Dedifferentiated amniotic fluid mesenchymal stem cell (primary cell): ENCODE measurements around the gene CNRIP1.
"Not testable (repeated sequence)": the region's sequence is repeated elsewhere in the genome, so short reads cannot be mapped to it uniquely, and the experiment has no call there.

Experiments
- DNase-seq: peaks from one replicate; pipeline ENCODE4 v3.0.0-alpha.2; 2016; ENCODE audit errors: extremely low spot score

CNRIP1 gene

DNA sequence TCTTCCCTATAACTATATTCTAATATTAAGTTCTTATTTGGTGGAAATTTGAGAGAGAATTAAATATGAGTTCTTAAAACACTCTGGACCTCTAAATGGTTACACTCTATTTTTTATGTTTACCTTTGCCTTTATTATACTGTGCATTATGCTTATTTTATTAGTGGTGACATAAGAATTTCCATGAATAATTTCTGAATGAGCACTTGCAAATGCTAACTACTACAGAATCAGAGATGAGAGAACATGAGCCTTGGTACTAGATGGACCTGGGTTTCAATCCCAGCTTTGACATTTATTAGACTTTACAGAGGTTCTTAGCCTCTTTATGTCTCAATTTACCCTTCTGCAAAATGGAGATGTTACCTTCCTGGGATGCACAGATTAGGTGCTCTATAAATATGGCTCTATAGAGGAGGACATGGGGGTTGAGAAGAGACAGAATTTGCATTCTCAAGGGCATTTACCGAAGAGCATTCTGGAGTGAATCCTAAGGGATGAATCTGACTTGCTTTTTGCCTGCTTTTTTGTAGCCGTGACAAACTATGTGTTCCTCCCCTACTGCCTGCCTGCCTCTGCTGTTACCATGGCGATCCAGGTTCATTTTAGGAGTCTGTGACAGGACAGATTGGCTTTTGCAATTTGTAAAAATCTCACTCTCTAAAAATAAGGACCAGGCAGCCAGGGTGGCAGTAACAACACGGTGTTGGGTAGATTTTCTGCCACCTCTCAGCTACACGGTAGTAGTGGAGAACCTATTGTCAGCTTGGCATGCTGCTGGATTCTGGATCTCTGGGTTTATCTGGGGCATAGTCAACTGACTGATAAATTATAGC, 20.7 kb upstream of the CNRIP1 start:
- no peak for DNase-seq

DNA sequence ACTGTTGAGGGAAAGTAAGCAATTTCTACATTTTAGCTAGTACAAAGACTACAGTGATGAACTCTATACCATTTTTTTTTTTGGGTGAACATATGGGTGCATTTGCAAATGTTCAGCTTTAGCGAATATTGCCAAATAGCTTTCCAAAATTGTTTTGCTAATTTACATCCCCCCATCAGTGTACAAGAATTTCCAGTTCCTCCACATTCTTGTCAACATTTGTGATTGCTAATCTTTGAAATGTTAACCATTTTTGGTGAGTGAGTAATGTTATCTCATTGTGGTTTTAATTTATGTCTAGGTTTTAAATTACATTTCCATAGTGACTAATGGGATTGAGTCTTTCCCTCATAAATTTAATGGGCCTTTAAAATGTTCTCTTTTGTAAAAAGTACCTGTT, 16.4 kb upstream of the CNRIP1 start:
- DNase-seq: no peak

DNA sequence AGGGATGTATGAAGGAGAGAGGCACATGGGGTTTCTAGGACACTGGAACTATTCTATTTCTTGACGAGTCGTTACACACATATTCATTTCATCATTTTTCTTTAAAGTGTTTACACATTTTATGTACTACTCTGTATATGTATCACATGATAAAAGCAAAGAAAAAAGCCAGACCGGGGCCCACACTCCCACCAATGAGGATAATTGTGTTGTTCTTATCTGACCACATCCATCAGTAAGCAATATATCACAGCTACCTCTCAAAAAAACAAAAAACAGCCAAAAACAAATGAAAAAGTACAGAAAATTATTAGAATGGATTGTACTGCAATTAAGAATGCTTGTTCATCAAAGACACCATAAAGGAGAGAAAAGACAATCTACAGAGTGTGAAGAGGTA, 14.2 kb upstream of the CNRIP1 start:
- DNase-seq: no peak

DNA sequence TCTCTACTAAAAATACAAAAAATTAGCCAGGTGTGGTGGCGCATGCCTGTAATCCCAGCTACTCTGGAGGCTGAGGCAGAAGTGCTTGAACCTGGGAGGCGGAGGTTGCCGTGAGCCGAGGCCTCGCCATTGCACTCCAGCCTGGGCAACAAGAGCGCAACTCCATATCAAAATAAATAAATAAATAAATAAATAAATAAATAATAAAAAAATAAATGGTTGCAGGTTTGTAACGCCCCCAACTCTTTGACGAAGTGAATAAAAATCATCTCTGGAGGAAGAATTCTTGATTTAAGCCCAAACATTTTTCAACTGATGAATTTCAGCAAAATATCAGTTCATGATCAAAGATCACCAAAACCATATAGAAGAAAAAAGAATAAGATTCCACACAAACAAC, 13.3 kb upstream of the CNRIP1 start:
- no peak for DNase-seq

DNA sequence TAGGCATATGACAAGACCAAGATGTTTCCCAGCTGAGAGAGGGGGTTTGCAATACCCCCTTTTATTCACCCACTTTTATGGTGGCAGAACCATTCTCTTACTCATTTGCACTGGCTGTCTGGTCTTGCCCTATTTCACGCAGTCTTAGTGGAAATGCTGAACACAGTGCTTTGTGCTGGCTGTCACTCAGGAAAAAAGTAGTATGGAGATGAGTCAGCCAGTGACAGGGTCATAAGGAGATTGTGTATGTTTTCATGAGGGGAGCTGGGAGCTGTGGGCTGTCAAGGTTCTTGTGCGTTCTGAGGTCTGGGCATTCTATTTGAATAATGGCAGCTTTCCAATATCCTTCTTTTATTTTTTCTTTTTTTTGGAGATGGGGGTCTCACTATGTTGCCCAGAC, 10.9 kb upstream of the CNRIP1 start:
- DNase-seq: no peak

DNA sequence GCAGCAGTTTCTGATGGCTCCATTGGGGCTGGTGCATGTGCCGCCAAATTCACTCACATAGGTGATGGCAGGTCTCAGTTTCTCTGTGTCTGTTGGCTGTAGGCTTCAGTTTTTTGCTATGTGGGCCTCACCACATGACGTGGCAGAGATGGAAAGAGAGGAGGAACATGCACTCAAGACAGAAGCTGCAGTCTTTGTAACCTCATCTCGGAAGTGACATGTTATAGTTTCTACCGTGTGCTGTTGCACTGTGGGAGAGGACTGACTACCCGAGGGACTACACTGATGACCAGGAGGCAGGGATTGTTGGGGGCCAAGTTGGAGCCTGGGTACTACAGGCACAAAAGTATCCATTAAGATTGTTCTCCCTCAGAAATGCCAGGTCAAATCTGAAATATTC, 9.2 kb upstream of the CNRIP1 start:
- DNase-seq: no peak

DNA sequence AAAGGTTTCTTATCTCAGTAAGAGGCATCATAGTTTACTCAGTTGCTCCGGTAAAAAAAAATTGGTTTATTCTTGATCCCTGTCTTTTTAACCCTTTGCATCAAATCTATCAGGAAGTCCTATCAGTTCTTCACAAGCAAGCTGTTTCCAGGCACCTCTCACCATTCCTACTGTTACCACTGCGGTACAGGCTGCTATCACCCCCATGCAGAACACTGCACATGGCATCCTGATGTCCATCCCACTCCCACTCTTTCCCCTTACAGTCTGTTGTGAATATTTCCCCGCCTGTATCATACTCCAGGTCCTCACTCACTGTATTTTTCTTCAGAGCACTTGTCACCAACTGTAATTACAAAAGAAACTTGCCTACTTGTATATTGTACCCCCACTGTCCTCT, 5.3 kb upstream of the CNRIP1 start:
- no peak for DNase-seq

DNA sequence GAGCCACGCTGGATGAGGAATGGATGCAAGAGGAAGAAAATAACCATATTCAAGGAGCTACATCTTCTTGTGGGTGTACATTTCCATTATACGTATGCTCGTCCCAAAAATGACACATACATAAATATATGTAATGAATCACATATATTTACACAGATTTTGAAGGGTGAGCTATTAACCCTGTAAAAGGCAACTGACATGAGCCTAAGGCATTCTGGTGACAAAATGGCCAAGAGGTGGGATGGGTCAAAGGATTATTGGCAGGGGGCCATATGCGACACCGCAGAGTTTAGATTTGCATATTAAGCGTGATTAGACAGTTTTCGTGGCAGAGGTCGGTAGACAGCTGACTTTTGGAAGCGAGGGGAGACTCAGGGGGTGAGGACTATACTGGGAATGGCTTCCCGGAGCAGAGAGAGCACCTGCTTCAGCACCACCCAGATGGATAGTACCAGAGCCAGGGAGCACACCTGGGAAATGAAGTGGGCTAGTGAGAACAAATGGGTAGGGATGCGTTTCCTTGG, 431 bp upstream of the CNRIP1 start:
- DNase-seq: no peak

DNA sequence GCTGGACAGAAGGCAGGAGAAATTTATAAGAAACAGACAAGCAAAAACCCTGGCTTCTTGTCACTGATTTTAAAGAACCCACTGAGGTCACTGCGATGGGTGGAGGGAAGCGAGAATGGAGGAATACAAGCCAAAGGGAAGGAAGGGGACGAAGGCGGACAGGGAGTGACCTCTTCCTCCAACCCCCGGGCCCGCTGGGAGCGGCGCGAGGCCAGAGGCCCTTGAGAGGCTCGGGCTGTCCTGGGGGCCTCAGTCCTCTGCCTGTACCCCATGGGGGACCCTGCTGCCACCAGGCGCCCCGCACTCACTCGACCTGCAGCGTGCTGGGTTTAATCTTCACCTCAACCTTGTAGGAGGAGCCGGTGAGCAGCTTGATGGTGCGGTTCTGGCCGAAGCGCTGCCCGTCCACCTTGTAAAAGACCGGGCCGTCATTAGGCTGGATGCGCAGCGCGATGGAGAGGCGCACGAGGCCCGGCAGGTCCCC, 793 bp downstream of the CNRIP1 start:
- DNase-seq: no peak

DNA sequence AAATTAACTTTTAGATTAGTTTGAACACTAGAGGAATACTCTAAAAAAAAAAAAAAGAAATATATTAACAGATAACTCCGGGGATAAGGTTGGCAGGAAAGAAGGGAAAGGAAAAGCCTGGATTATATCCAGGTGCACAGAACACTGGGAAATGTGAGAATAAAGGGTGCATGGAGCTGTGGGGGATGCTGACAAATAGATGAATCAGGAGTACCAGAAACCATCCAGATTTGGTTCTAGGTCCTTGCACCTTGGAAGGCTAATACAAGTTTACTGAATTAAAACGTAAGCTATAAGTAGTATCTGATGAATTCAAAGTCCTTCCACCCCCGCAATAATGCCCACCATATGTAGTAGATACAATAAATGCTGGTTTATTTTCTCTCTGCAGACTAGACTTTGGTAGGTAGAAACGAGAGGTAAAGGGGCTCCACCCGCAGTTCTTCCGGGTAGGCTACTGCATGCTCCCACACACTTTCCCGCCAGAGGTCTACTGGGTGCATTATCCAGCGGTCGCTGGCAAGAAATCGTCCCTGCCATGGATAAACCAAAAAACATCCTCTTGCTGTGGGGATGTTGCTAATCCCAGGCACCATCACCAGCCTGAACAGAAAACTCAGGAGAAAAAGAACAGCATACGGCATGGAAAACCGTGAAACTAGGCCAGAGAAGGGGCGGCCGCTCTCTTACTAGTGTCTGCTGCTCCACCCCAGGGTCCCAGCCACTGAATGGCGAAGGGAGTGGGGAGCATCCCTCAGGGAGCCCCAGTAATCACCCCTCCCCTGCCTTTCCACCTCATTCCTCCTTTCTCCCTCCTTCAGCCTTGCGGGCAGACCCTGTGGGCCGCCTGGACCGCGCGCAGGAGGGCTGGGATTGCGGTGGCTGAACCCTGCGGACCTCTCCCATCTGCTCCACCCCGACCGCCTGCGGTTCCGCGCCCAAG, 1.5 kb downstream of the CNRIP1 start:
- no peak for DNase-seq

DNA sequence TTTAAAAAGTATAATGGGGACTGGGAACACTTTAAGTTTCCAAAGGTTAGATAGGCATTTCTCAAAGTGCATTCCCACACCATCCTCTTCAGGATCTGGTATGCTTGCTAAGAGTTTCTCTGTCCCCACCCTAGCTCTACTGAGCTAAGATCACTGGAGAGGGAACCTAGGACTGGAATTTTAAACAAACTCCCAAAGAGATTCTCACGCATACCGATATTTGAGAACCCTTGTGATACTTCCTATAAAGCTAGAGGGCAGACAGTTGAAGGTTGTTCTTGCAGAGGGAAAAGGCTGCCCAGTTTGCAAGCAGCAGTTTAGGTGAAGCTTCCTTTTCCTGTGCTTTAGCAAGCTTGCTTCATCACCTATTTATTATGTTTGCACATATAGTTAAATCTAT, 3.6 kb downstream of the CNRIP1 start:
- DNase-seq: no peak

DNA sequence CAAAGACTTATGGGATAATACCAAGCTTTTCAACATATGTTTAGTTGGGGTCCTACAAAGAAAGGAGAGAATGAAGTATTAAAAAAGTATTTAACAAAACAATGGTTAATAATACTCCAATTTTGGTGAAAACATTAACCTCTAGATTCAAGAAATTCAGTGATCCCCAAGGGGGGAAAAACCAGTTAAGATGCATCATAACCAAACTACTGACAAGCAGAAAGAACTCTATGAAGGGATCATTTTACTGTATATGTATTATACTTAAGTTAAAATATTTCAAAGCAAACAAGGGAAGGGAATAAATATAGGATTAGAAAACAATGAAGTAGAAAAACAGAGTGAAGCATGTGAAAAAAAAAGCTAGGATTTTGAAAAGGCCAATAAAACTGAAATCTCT, 8.7 kb downstream of the CNRIP1 start:
- no peak for DNase-seq

DNA sequence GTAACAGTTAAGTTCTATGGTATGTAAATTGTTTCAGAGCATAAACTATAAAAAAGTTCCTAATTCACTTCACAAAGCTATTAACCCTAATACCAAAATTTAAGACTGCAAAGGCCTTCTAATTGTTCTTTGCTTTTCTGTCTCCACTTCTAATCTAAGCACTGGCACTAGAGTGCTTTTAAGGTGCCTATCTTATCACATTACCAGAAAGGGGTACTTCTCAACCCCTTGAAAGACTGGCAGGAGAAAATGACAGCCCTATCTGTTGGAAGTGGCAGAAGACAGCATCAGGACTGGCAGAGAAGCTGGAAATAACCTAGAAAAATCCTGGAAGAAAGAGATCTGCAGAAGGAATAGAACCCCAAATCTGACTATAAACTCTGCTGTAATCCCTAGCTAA, 10.3 kb downstream of the CNRIP1 start:
- DNase-seq: no peak

DNA sequence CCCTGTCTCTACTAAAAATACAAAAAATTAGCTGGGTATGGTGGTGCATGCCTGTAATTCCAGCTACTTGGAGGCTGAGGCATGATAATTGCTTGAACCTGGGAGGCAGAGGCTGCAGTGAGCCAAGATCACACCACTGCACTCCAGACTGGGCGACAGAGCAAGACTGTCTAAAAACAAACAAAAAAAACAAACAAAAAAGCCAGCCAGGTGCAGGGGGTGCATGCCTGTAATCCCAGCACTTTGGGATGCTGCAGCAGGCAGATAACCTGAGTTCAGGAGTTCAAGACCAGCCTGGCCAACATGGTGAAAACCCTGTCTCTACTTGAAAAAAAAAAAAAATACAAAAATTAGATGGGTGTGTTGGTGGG, 15.9 kb downstream of the CNRIP1 start:
- DNase-seq: not testable (repeated sequence)

DNA sequence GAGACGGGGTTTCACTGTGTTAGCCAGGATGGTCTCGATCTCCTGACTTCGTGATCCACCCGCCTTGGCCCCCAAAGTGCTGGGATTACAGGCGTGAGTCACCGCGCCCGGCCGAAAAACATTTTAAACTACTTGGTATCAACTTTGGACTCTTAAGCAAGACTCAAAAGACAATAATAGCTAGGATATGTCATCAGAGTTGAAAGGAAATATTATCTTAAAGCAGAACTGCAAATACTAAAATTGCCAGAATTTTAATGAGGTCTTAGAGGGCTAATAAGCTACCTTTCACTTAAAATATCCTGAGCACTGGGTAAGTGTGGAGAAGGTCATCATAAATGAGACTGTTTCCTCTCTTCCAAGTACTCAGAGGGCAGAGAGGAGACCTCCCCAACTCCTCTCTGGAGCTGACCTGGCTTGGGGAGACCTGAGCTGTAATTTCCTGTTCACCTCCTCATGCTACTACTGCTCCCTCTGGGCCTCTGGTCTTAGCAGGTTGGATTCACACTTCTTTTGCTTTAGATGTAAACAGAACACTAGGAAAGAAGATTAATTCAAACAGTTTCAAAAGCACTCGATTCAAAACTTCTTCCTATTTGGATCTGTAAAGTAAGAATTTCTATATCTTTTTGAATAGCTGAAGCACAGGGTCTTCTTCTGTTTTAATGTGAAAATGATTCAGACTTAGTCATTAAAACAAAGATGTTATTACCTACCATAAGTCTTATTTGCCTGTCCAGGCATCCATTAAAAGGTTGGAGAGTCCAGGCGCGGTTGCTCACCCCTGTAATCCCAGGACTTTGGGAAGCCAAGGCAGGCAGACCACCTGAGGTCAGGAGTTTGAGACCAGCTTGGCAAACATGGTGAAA, 16.5 kb downstream of the CNRIP1 start:
- DNase-seq: no peak

DNA sequence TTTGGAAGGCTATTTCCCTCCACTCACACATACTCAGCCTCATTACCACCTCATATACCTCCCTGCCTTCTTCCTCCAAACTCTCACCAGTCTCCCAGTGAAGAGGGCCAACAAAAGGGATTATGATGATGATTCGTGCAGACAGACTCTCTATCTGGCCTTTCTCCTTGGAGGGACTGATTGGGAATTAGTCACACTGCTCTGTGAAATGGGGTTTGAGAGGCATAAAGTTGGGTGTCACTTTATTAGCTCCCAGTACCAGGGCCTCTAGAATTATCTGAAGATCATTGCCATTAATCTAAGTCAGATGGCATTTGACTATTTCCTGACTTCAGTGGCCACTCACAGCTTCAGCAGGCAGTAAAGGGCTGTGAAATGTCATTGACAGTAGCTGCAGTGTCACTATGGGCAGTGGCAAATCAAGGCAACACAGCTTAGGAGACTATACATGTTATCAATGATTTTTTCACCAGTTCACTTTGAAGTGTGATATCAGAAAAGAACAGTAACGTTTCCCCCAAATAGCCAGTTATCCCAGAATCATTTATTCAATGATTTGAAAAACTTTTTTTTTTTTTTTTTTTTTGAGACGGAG, 17.4 kb downstream of the CNRIP1 start:
- no peak for DNase-seq

DNA sequence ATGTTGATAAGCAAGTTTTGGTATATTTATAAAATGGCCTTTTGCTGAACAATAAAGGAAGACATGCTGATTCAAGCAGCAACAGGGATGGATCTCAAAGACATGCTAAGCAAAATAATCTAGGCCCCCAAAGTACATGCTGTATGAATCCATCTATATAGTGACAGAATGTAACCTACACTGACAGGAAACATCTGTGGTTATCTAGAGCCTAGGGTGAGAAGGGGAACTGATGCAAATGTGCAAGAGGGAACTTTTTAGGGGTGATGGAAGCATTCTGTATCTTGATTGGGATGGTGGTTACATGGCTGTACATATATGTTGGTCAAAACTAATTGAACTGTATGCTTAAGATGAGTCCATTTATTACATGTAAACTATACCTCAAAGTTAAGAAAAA, 24.2 kb downstream of the CNRIP1 start:
- DNase-seq: no peak

DNA sequence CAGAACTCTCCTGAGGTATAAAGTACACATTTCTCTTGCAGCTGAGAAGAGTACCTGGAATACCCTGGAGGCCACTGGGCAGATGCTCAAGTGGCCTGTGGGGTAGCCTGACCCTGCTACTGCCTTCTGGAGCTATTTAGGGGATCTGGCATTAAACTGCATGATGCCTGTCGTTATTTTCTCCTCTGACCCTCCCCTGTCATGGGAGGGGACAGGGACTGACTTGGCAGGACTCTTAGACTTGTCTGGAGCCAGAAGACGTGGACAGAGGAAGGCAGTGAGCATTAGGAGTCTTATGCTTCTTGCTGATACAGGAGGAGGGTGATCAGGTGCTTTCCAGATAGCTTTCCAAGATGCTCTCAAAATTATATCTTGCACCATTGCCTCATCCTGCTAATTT, 24.8 kb downstream of the CNRIP1 start:
- no peak for DNase-seq

DNA sequence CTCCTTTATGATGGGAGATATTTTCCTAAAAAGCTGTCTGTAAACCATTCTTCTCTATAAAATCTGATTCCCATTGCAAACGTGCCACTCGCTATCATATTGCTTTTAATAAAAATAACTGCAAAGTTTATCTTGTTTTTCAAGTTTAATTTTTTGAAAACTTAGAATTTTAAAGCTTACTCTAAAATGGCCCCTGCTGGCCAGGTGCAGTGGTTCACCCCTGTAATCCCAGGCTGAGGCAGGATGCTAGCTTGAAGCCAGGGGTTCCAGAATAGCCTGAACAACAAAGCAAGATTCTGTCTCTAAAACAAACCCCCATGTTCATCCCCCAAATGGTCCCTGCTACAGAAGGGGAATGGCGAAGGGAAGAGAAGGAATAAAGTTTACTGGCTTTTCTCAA, 25.6 kb downstream of the CNRIP1 start:
- no peak for DNase-seq

DNA sequence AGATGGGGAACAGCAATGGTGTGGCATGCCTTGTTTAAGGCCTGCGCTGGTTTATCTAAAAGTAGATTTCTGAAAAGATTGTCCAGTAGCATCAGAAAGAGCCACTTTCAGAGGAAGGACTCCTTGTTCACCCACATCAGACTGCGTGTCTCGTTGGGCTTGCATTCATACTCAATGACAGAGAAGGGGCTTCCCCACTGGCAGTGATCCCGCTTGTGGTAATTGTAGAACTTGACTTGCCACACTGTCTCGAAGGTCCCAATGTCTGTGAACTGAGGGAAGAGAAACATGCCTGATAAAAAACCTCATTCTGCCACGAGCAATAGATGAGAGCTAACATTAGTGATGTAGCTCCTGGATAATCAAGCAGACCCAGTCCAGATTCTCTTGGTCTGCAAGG, 26.0 kb downstream of the CNRIP1 start:
- no peak for DNase-seq

DNA sequence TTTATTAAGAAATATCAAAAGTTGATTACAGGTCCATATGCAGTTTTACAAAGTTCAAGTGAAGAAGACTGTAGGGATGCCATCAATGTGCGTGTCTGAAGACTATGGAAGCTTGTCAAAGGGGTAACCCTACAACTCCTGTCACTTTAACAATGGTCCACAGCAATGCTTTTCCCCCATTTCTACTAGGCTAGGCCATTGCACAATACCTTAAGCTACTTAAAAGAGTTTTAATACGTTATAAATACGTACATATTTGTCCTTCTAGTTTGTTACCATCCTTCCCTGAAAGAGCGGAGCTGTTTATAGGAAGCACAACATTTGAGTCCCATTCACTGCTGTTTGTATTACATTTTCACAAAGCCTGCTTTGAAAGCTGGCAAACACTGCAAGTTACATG, 26.7 kb downstream of the CNRIP1 start:
- no peak for DNase-seq
